Heart right ventricle (tissue), 16 donors: ENCODE results near the gene GEMIN8. TPM values are rescaled to one million over a fixed set of nuclear protein-coding genes. Genes with fewer than 3 reads are reported as not detected.

ENCODE experiments used
- ATAC-seq, 8 donors: fragments of 200-7000 bp; cut with Tn5 transposase; one replicate each; pipeline ENCODE4 v1.9.1; 2020; ENCODE audit warnings: mild to moderate bottlenecking in 8 of 8, moderate library complexity in 8 of 8, moderate number of reproducible peaks in 1 of 8
- DNase-seq, 2 donors: peaks; one replicate each; pipeline ENCODE4 v3.0.0-alpha.2; 2020
- H3K27ac ChIP-seq, 10 donors: fragments of 200-600 bp; sonication (generic) in 2 of 10; one replicate each; pipeline versions ENCODE4 v1.5.0 to v1.8.0; 2020 to 2022; ENCODE audit warnings: mild to moderate bottlenecking in 3 of 10
- H3K27me3 ChIP-seq, 7 donors: fragments of 200-600 bp; one replicate each; pipeline ENCODE4 v1.8.0; 2021 to 2022; ENCODE audit warnings: mild to moderate bottlenecking in 2 of 7
- H3K36me3 ChIP-seq, 9 donors: fragments of 200-600 bp; sonication (generic) in 1 of 9; one replicate each; pipeline versions ENCODE4 v1.5.0 to v1.8.0; 2020 to 2022; ENCODE audit warnings: mild to moderate bottlenecking in 2 of 9
- H3K4me1 ChIP-seq, 9 donors: fragments of 200-600 bp; sonication (generic) in 1 of 9; one replicate each; pipeline versions ENCODE4 v1.5.0 to v1.8.0; 2020 to 2022; ENCODE audit warnings: mild to moderate bottlenecking in 4 of 9
- H3K4me3 ChIP-seq, 10 donors: fragments of 200-600 bp; sonication (generic) in 2 of 10; one replicate each; pipeline versions ENCODE4 v1.5.0 to v1.8.0; 2020 to 2022; ENCODE audit warnings: mild to moderate bottlenecking in 7 of 10, moderate library complexity in 2 of 10
- H3K9me3 ChIP-seq, 11 donors: fragments of 200-600 bp in 10 of 11; sonication (generic) in 2 of 11; one replicate each; pipeline versions ENCODE4 v1.5.0 to v1.8.0; 2013 to 2022; ENCODE audit warnings: mild to moderate bottlenecking in 2 of 11, control low read depth in 1 of 11, moderate library complexity in 1 of 11
- WGBS, 2 donors: extraction: QIAGEN DNeasy Blood & Tissue Kit; methylation state at CpG; one replicate each; pipeline ENCODE4 v1.1.7; 2013; ENCODE audit warnings: inconsistent platforms in 1 of 2; 5-methylcytosine and 5-hydroxymethylcytosine counted together
- intact Hi-C, 10 donors: fragments of 100-400 bp; cut with DNase I; formaldehyde crosslinking; loops; one replicate each; pipeline versions ENCODE4 v1.11.1 to v1.14.2; 2022
- polyA plus RNA-seq, 2 donors: library from polyadenylated mRNA; stranded (reverse); fragments of 200-250 nt; gene quantifications; one replicate each; pipeline ENCODE4 v1.2.3, GENCODE V29; 2013
- total RNA-seq, 10 donors: library from RNA; stranded (reverse); fragmentation: NEBNext Ultra II Directional in 3 of 10; extraction: Animal tissue kit (Norgen Biotek cat#: 25700) in 3 of 10; gene quantifications; one replicate each; pipeline versions ENCODE4 v1.2.1 to v1.2.4, GENCODE V29; 2021 to 2023
- TF ChIP-seq, protein P1 (sequence below), 9 donors: fragments of 200-600 bp; sonication (generic) in 2 of 9; IDR thresholded peaks; one replicate each; pipeline versions ENCODE4 v1.5.0 to v1.8.0; 2021 to 2022; ENCODE audit warnings: antibody characterized with exemption in 9 of 9, mild to moderate bottlenecking in 5 of 9, moderate library complexity in 1 of 9
- donor health status: Arrhythmogenic right ventricular cardiomyopathy.
- donor health status: ischemic (EF 13 %, LVEDD 7.1; RV severe dilation, severe dysfunction).
- donor health status: healthy with polysubstance abuse.
- donor health status: DM: no; HTN: yes; CAD: no.
- donor health status: DM: no; HTN: no; CAD: no.
- donor health status: ischemic (EF 25% LVEDD 6.9; RV normal size, moderate dysfunction).
- donor health status: ischemic (EF 25% LVEDD 5.7; RV mildly dilated, moderate dysfunction).
- donor health status: healthy.
- donor health status: DM: yes; HTN: yes; CAD: no.
- donor health status: Ischemic cardiomyopathy.
- donor health status: ischemic (EF 35%, LVEDD 5.7; RV mildly dilated, moderate dysfunction).
- donor health status: nonischemic (EF 11% LVEDD 7.7; RV severe dilation, severe dysfunction).
- donor health status: DM: yes; HTN: yes; CAD: no.
- donor health status: PGD.
- donor health status: ischemic (EF 29% LVEDD 5.4; RV normal size, mild dysfunction).
- donor health status: nonischemic (EF 23%, LVEDD 6.1; RV moderate dilation, normal function).

The GEMIN8 gene
- total and polyA plus RNA-seq, 12 donors = 8.2 to 16.7 (median 13.6) TPM

DNA sequence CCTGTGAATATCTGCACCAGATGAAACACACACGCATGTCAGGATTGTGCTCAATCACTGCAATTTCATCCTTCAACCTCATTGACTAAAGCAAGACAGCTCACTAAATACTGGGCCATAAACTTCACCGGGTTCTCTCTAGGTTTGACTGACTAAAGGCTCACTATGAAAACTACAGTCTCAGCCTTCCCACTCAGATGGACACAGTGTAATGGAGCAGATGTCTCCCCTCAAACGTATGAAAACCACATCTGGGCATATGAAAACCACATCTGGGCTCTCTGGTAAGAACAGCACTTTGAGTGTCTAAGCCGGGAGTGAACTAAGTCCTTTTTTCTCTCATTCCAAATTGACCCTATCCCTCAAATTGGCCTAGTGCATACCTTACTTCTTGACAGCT, 15.2 kb downstream of the GEMIN8 start:
- Histone ChIP-seq H3K36me3 (peaks cover 0 to 47% (median 0%) of the 10 kb centered on the region in 9 donors), H3K9me3 (no peaks in the 10 kb centered on the region), H3K4me1 (no peaks in the 10 kb centered on the region), H3K27me3 (no peaks in the 10 kb centered on the region), H3K4me3 (no peak overlapping the region), H3K27ac (no peak overlapping the region)
- intact Hi-C loops = no loop called here
- WGBS, 2 donors = 91 to 94% methylated on average over 4 of the region's 4 CpGs
- TF ChIP-seq, protein P1, sequence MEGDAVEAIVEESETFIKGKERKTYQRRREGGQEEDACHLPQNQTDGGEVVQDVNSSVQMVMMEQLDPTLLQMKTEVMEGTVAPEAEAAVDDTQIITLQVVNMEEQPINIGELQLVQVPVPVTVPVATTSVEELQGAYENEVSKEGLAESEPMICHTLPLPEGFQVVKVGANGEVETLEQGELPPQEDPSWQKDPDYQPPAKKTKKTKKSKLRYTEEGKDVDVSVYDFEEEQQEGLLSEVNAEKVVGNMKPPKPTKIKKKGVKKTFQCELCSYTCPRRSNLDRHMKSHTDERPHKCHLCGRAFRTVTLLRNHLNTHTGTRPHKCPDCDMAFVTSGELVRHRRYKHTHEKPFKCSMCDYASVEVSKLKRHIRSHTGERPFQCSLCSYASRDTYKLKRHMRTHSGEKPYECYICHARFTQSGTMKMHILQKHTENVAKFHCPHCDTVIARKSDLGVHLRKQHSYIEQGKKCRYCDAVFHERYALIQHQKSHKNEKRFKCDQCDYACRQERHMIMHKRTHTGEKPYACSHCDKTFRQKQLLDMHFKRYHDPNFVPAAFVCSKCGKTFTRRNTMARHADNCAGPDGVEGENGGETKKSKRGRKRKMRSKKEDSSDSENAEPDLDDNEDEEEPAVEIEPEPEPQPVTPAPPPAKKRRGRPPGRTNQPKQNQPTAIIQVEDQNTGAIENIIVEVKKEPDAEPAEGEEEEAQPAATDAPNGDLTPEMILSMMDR (IDR thresholded peaks at IDR 0.05) = no peak
- DNase-seq (no peak), ATAC-seq (no peak)

DNA sequence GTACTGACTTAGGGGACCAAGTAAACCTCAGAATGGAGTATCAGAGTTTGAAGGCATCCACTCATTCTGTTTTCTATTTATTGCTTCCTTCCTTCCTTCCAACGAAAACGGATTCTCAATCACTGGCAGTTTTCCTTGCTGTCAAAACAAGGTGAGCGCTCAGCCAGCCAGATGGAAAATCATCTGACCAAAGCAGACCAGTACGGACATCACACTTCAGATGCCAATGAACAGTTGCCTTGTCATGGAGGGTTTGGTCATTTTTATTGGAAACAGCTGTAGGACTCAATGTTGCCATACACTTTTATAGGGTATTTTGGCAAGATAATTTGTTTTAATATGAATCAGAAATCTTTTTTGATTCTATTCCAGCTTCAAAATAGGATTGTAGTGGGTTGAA, 16.6 kb downstream of the GEMIN8 start:
- DNase-seq (no peak), ATAC-seq (no peak)
- 71 to 75% methylated on average over 4 of the region's 4 CpGs for WGBS, 2 donors
- intact Hi-C loops = no loop called here
- Histone ChIP-seq H3K27me3 (no peaks in the 10 kb centered on the region), H3K4me1 (no peaks in the 10 kb centered on the region), H3K27ac (no peak overlapping the region), H3K4me3 (no peak overlapping the region), H3K36me3 (peaks cover 0 to 45% (median 0%) of the 10 kb centered on the region in 9 donors), H3K9me3 (no peaks in the 10 kb centered on the region)
- TF ChIP-seq, protein P1 (IDR thresholded peaks at IDR 0.05) = no peak

- no peaks in the 10 kb centered on the region for H3K4me1 ChIP-seq
- H3K4me3 ChIP-seq = no peak overlapping the region
- intact Hi-C loops = no loop called here
- 99 to 100% methylated on average over 3 of the region's 3 CpGs for WGBS, 2 donors
- DNase-seq (no peak), ATAC-seq (no peak)
- H3K27ac ChIP-seq = no peak overlapping the region
- H3K36me3 ChIP-seq = peaks cover 0 to 48% (median 0%) of the 10 kb centered on the region in 9 donors
- TF ChIP-seq, protein P1 (IDR thresholded peaks at IDR 0.05) = no peak
- H3K27me3 ChIP-seq = no peaks in the 10 kb centered on the region
- no peaks in the 10 kb centered on the region for H3K9me3 ChIP-seq
Measured at GRCh38 chrX:14010566-14010965, 19.1 kb downstream of the GEMIN8 start.

GRCh38 chrX:14006540-14006939, 23.2 kb downstream of the GEMIN8 start:
- intact Hi-C loops = no loop called here
- Histone ChIP-seq H3K4me1 (no peaks in the 10 kb centered on the region), H3K9me3 (no peaks in the 10 kb centered on the region), H3K27me3 (no peaks in the 10 kb centered on the region), H3K36me3 (peaks cover 0 to 36% (median 0%) of the 10 kb centered on the region in 9 donors), H3K4me3 (no peak overlapping the region), H3K27ac (no peak overlapping the region)
- WGBS, 2 donors = 92 to 96% methylated on average over 10 of the region's 10 CpGs
- ATAC-seq (no peak), DNase-seq (no peak)
- TF ChIP-seq, protein P1 (IDR thresholded peaks at IDR 0.05) = no peak
